GM18502 (cell line): ENCODE results near the gene C16orf92.

Source experiments
- ATAC-seq: cut with Tn5 transposase; IDR thresholded peaks from one replicate; pipeline ENCODE4 v1.9.1; 2021; ENCODE audit warnings: mild to moderate bottlenecking; ENCODE audit not compliant: unreplicated experiment, poor library complexity

The C16orf92 gene

GRCh38 chr16:30022887-30023286 lies at the start of gene C16orf92:
Gene C16orf92, plus strand, starts transcription at chr16:30023198. Its CDS starts 143 bp downstream, at chr16:30023341.
- no peak for ATAC-seq

GRCh38 chr16:29973384-29974246 lies 49.4 kb upstream of the C16orf92 start, which contains the start of gene TAOK2:
Gene TAOK2, plus strand, starts transcription at chr16:29973868. Its CDS starts 3,905 bp downstream, at chr16:29977773.
- ATAC-seq = peak; percentile 95

- ATAC-seq = no peak
Measured at GRCh38 chr16:29974291-29975133, 48.5 kb upstream of the C16orf92 start.

GRCh38 chr16:29975134-29975538 lies 47.9 kb upstream of the C16orf92 start:
- no peak for ATAC-seq

- no peak for ATAC-seq
Measured at GRCh38 chr16:29975811-29976511, 47.0 kb upstream of the C16orf92 start.

- ATAC-seq = no peak
Measured at GRCh38 chr16:29977063-29977825, 45.8 kb upstream of the C16orf92 start.

GRCh38 chr16:29978081-29978480 lies 44.9 kb upstream of the C16orf92 start:
- no peak for ATAC-seq

- no peak for ATAC-seq
Measured at GRCh38 chr16:29978564-29979270, 44.3 kb upstream of the C16orf92 start.

- ATAC-seq = no peak
Measured at GRCh38 chr16:29982560-29983419, 40.2 kb upstream of the C16orf92 start.

- no peak for ATAC-seq
Measured at GRCh38 chr16:29983420-29984136, 39.4 kb upstream of the C16orf92 start.

GRCh38 chr16:29984137-29984763 lies 38.7 kb upstream of the C16orf92 start:
- no peak for ATAC-seq

GRCh38 chr16:29984764-29985147 lies 38.2 kb upstream of the C16orf92 start:
- ATAC-seq = no peak

- ATAC-seq = no peak
Measured at GRCh38 chr16:29985271-29985811, 37.7 kb upstream of the C16orf92 start.

- ATAC-seq = no peak
Measured at GRCh38 chr16:29986231-29986630, 36.8 kb upstream of the C16orf92 start.

GRCh38 chr16:29986931-29987330 lies 36.1 kb upstream of the C16orf92 start:
- ATAC-seq = no peak

- ATAC-seq = no peak
Measured at GRCh38 chr16:29987371-29988085, 35.5 kb upstream of the C16orf92 start.
